ENCODE results near the gene PIK3R5.

GRCh38 chr17:9011001-9011400 is 45.5 kb upstream of the PIK3R5 start:
- TF ChIP-seq CTCF (IDR thresholded peaks at IDR 0.05): no peak
- TF ChIP-seq CBFB (CRISPR knock-in tag; IDR thresholded peaks at IDR 0.05; ENCODE audit: low read depth): no peak
- no peak for TF ChIP-seq NR1H2 (CRISPR knock-in tag; IDR thresholded peaks at IDR 0.05)
- no peak for TF ChIP-seq NR3C1 (CRISPR knock-in tag; conservative IDR thresholded peaks at IDR 0.05; ENCODE audit: low read depth)
- no peak for TF ChIP-seq SMAD3 (CRISPR knock-in tag; IDR thresholded peaks at IDR 0.05; ENCODE audit: borderline replicate concordance)
- no peak for TF ChIP-seq MAX (CRISPR knock-in tag; IDR thresholded peaks at IDR 0.05)
- no peak for TF ChIP-seq JAZF1 (CRISPR knock-in tag; IDR thresholded peaks at IDR 0.05)
- TF ChIP-seq ZSCAN18 (CRISPR knock-in tag; IDR thresholded peaks at IDR 0.05): no peak
- no peak for TF ChIP-seq ATF2 (CRISPR knock-in tag; IDR thresholded peaks at IDR 0.05; ENCODE audit: borderline replicate concordance, low read depth)
- no peak for TF ChIP-seq GABPB1 (CRISPR knock-in tag; IDR thresholded peaks at IDR 0.05)
- TF ChIP-seq ATF1 (CRISPR knock-in tag; IDR thresholded peaks at IDR 0.05): no peak
- no peak for TF ChIP-seq ZNF219 (CRISPR knock-in tag; IDR thresholded peaks at IDR 0.05; ENCODE audit: borderline replicate concordance)

Measured in WTC11 (cell line).